Right forelimb (tissue), 1 donor: ENCODE measurements around the gene BRAT1.
"Not testable (repeated sequence)": the region's sequence is repeated elsewhere in the genome, so short reads cannot be mapped to it uniquely, and the experiment has no call there.

Source experiments
- DNase-seq: peaks from one replicate; pipeline ENCODE4 v3.0.0-alpha.2; 2018

Gene BRAT1

GRCh38 chr7:2583798-2584580, 28.7 kb upstream of the BRAT1 start:
- DNase-seq = no peak

GRCh38 chr7:2582006-2582735, 26.8 kb upstream of the BRAT1 start:
- no peak for DNase-seq

GRCh38 chr7:2580636-2581035, 25.3 kb upstream of the BRAT1 start:
- DNase-seq = no peak

- no peak for DNase-seq
Observed at GRCh38 chr7:2577914-2578680, 22.8 kb upstream of the BRAT1 start.

- DNase-seq = peak; percentile 18
Observed at GRCh38 chr7:2576742-2577491, 21.6 kb upstream of the BRAT1 start.

- DNase-seq = peak; percentile 36
Observed at GRCh38 chr7:2575733-2576340, 20.5 kb upstream of the BRAT1 start.

GRCh38 chr7:2575046-2575732, 19.9 kb upstream of the BRAT1 start:
- DNase-seq = no peak

- DNase-seq = no peak
Observed at GRCh38 chr7:2573761-2574160, 18.4 kb upstream of the BRAT1 start.

GRCh38 chr7:2572101-2572842, 16.9 kb upstream of the BRAT1 start:
- no peak for DNase-seq

- no peak for DNase-seq
Observed at GRCh38 chr7:2571409-2571808, 16.1 kb upstream of the BRAT1 start.

GRCh38 chr7:2570021-2570420, 14.7 kb upstream of the BRAT1 start:
- DNase-seq = no peak

GRCh38 chr7:2569421-2569820, 14.1 kb upstream of the BRAT1 start:
- DNase-seq = no peak

- DNase-seq = no peak
Observed at GRCh38 chr7:2568521-2569223, 13.3 kb upstream of the BRAT1 start.

GRCh38 chr7:2567679-2568278, 12.5 kb upstream of the BRAT1 start:
- peak; percentile 58 for DNase-seq

- DNase-seq = no peak
Observed at GRCh38 chr7:2566890-2567678, 11.8 kb upstream of the BRAT1 start.

GRCh38 chr7:2566348-2566889, 11.1 kb upstream of the BRAT1 start:
- no peak for DNase-seq

GRCh38 chr7:2564970-2565540, 9.7 kb upstream of the BRAT1 start:
- DNase-seq = peak; percentile 34

- DNase-seq = not testable (repeated sequence)
Observed at GRCh38 chr7:2563955-2564354, 8.6 kb upstream of the BRAT1 start.
